ENCODE data around the gene ACSL1.
"Not testable (repeated sequence)": the region's sequence is repeated elsewhere in the genome, so short reads cannot be mapped to it uniquely, and the experiment has no call there.

The ACSL1 gene

DNA sequence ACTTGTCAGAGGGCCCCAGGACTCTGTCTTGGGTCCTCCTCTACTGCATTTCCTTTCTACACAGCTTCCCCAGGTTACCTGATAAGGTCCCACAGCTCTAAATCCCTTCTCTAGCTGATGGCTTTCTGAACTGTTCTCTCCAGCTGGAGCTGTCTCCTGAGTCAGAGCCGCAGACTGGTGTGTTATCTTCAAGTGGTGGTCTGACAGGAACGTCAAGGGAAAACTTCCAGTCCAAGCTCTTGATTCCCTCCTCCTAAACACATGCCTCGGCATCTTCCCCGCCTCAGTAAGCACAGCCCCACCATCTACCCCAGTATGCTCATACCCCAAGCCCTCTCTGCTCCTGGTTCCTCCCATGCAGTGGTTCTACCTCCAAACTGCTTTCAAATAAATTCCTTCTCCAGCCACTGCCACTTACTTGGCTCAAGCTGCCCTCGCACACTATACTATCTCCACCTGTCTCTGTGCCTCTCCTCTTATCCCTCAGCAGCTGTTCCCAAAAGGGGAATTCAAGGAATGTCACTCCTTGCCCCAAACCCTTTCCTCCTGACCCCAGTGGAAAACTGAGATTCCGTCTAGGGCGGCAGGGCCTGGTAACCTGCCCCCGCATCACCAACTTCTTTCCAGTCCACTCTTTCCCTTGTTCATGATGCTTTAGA lies 74.7 kb downstream of the ACSL1 start:
- FAIRE-seq = no peak

DNA sequence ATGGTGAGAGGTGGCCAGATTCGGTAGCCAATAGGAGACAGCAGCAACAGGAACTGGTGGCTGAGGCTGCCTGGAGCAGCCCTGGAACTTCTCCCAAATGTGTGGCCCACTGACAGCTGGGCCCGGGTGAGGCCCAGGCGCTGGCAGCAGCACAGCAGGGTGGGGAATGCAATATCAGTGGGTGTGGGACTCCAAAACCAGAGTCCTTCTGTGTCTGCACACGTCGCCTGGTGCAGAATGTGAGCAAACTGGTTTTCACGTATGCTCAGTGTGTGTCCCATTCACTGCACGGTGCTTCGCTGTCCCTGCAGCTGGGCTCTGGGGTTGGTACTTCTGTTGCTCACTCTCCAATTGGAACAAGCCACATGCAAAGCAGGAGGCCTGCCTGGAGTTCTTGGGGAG lies 77.5 kb downstream of the ACSL1 start:
- no peak for FAIRE-seq

DNA sequence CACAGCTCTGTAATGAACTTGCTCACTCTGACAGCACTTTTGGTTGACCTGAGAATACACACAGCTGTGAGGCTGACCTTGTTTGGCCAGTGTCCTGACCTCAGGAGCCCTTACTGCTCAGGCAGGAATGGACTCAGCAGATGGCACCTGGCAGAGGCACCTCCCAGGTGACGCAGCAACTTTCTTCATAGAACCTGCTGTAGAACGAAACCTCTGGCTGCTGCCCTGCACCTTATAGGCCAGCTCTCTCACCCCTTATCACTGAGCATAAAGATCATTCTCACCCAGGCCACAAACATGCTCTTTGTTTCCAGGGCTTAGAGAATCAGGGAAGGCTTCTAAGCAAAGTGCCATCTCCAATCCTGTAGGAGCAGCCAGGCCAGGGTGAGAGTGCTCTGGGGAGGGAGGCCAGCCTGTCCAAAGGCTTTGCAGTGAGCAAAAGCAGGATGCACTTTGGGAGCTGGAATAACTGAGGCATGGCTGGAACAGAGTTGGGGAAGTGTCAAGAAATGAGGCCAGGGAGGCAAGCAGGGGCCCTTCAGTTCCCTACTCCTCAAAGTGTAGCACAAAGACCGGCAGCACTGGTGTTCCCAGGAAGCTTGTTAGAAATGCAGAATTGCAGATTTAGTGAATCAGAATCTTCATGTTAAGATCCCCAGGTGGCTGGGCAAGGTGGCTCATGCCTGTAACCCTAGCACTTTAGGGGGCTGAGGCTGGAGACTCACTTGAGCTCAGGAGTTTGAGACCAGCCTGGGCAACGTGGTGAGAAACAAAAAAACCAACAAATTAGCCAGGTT lies 78.5 kb downstream of the ACSL1 start:
- no peak for FAIRE-seq

DNA sequence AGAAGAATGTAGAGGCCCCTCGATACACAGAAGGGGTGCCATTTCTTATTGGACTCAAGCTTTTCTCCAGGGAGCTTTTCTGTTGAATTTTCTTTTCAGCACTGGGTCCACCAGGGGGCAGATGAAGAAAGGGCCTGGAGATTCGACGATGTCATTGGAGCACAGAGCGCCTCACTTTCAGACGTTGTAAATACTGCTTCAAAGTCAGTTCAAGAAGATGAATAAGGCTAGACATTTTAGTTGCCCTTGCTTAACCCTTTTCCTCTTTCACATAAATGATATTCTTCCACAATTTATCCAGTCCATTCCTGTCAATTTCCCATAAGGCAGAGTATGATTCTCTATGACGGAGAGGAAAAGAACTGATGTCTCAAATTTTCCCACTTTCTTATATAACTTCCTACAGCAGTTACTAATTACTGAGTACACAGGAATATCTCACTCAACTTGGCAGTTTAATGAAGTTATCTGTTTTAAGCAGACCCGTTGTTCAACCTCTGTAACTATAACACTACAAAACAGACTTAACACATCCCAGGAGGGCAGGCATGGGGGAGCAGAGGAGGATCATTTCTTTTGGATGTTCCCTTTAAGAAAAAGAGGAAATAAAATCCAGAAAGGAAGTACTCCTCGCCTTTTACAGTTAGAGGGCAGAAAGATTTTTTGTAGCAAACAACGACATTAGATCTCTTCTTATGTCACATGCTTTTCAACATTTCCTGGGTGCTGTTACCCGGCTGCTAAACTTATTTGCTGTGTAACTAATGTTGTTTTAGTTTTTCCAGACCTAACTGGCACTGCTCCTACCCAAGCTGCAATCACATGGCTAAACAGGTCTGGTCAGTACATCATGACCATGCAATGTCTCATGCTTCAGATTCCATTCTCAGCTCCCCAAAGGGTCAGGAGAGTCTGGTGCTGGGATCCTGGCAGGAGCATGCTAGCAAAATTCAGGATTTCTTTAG lies 79.7 kb downstream of the ACSL1 start:
- FAIRE-seq = no peak

- no peak for FAIRE-seq
Observed at GRCh38 chr4:184744236-184744635, 81.5 kb downstream of the ACSL1 start.

DNA sequence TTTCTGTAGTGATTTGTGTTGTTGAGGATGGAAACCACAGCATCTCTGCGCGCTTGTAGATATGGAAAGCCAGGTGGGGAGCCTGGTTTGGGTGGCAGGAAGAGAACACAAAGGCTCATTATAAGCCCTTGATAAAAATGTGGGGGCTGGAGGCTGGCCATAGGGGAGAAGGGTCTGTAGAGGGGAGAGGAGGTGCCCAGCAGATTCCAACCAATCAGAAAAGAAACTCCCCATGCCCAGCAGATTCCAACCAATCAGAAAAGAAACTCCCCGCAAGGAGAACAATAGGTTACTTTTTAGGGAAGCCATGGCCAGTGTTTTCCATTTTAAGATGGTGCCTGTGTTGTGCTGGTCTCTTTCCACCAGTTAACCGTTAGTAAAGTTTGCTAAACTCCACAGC lies 82.1 kb downstream of the ACSL1 start:
- FAIRE-seq = no peak

GRCh38 chr4:184741651-184742050 lies 84.1 kb downstream of the ACSL1 start:
- FAIRE-seq = not testable (repeated sequence)

GRCh38 chr4:184740980-184741391 lies 84.8 kb downstream of the ACSL1 start:
- no peak for FAIRE-seq

DNA sequence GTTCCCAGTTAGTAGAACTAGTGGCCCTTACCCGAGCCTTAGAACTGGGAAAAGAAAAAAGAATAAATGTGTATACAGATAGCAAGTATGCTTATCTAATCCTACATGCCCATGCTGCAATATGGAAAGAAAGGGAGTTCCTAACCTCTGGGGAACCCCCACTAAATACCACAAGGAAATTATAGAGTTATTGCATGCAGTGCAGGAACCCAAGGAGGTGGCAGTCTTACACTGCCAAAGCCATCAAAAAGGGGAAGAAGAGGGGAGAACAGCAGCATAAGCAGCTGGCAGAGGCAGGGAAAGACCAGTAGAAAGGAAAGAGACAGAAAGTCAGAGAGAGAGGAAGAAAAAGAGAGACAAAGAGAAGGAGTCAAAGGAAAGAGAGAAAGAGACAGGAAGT lies 86.2 kb downstream of the ACSL1 start:
- not testable (repeated sequence) for FAIRE-seq

GRCh38 chr4:184734758-184735157 lies 91.0 kb downstream of the ACSL1 start:
- FAIRE-seq = no peak

- no peak for FAIRE-seq
Observed at GRCh38 chr4:184733654-184734524, 91.9 kb downstream of the ACSL1 start, which contains the start of gene CENPU. TSS of gene CENPU (minus strand) at chr4:184734096. CDS start at chr4:184734062, 34 bp downstream.

DNA sequence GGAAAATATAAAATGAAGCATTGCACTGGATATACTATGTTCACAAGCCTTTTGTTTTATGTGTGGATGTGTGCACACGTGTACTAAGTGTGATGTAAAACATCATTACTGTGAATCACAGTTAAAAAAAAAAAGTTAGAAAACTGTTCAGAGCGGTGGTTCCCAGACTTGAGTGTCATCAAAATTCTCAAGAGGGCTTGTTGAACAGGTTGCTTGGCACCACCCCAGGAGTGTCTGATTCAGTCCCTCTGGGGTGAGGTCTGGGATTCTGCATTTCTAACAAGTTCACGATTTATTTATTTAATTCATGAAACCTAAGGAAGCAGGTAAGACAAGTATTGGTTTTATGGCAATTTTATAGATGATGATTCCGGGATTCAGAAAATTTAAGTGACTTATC lies 93.6 kb downstream of the ACSL1 start:
- FAIRE-seq = no peak

DNA sequence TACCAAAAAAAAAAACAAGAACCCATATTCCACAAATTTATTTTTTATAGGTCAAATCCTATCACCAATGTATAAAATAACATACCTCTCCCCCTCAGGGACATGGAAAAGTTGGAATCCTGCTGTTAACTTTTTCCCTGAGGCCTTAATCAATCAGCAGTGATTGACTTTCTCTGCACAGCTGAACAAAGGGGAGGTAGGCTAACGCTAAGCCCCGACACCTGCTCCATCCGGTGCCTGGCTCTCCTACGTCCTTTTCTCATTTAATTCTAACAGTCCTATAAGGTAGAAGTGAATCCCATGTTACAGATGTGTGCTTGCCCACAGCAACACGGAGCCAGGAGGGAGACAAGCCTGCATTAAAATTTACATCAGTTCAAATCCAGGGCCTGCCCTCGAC lies 94.7 kb downstream of the ACSL1 start:
- FAIRE-seq = no peak

GRCh38 chr4:184729946-184730345 lies 95.8 kb downstream of the ACSL1 start:
- no peak for FAIRE-seq

- no peak for FAIRE-seq
Observed at GRCh38 chr4:184728858-184729257, 96.9 kb downstream of the ACSL1 start.

- FAIRE-seq = no peak
Observed at GRCh38 chr4:184727430-184727829, 98.3 kb downstream of the ACSL1 start.

- peak; percentile 53 for FAIRE-seq
Observed at GRCh38 chr4:184722798-184723197, 103.0 kb downstream of the ACSL1 start.

- no peak for FAIRE-seq
Observed at GRCh38 chr4:184721254-184721653, 104.5 kb downstream of the ACSL1 start.

- no peak for FAIRE-seq
Observed at GRCh38 chr4:184719407-184719806, 106.4 kb downstream of the ACSL1 start.

DNA sequence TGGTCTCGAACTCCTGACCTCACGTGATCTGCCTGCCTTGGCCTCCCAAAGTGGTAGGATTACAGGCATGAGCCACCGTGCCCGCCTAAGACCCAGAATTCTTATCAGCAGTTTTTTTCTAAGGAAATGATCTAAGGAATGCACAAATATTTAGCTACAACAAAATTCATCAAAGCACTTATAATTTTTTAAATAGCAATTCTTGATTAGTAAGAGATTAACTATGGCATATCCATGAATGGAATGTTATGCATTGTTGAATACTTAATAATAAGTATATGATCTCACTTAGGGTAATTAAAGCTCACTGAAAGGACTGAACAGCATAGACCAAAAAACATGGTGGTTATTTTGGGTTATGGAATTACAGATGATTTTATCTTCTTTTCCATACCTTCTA lies 110.2 kb downstream of the ACSL1 start:
- FAIRE-seq = no peak

- FAIRE-seq = no peak
Observed at GRCh38 chr4:184713887-184714286, 111.9 kb downstream of the ACSL1 start.

DNA sequence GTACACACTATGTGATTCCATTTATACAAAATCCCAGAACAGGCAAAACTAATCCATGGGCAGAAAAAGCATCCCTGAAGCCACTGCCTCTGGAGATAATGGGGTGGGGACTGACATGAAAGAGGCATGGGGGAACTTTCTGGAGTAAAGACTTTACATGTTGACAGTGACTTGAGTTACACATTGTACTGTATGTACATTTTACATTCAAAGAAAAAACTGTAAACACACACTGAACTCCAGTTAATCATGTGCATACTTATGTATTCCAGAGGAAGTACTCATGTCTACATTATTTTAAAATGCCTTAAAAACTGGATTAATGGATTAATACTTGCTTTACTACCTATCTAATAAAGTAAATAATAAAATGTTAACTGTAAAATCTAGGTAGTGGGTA lies 113.4 kb downstream of the ACSL1 start:
- peak; percentile 28 for FAIRE-seq

Measured in colon (tissue), 2 donors.